ENCODE measurements around the gene PTPN4. TPM values are rescaled to one million over a fixed set of nuclear protein-coding genes. Genes with fewer than 3 reads are reported as not detected.

The PTPN4 gene
- total RNA-seq, 2 donors from 2014 or later, result 38.0 to 46.5 TPM

- no peak for ATAC-seq (replicated peaks in 1 of 2)
- Mint-ChIP-seq H3K36me3 (ENCODE audit: insufficient read depth in 2 of 2) (peaks cover 4 to 12% of the 10 kb centered on the region in 2 donors), H3K4me1 (ENCODE audit: low read depth) (peaks cover 24% of the 10 kb centered on the region), H3K9me3 (peaks cover 2% of the 10 kb centered on the region in 2 donors), H3K27me3 (ENCODE audit: low read depth) (no peaks in the 10 kb centered on the region), H3K27ac (no peak overlapping the region), H3K4me3 (no peak overlapping the region)
- no peak for DNase-seq
These were observed 49.8 kb downstream of the PTPN4 start for GRCh38 chr2:119809339-119810048.

GRCh38 chr2:119810049-119810630 is 50.4 kb downstream of the PTPN4 start:
- peaks cover 0 to under 1% of the 10 kb centered on the region in 2 donors for H3K9me3 Mint-ChIP-seq
- no peak overlapping the region for H3K4me3 Mint-ChIP-seq
- H3K4me1 Mint-ChIP-seq (ENCODE audit: low read depth), result peaks cover 24% of the 10 kb centered on the region
- DNase-seq, result no peak
- no peak for ATAC-seq (replicated peaks in 1 of 2)
- H3K27ac Mint-ChIP-seq, result no peak overlapping the region
- H3K27me3 Mint-ChIP-seq (ENCODE audit: low read depth), result no peaks in the 10 kb centered on the region
- H3K36me3 Mint-ChIP-seq (ENCODE audit: insufficient read depth in 2 of 2), result peaks cover 2 to 11% of the 10 kb centered on the region in 2 donors

GRCh38 chr2:119814216-119814615 is 54.5 kb downstream of the PTPN4 start:
- Mint-ChIP-seq H3K4me3 (no peak overlapping the region), H3K27ac (no peak overlapping the region), H3K9me3 (peaks cover 6 to 9% of the 10 kb centered on the region in 2 donors), H3K27me3 (ENCODE audit: low read depth) (no peaks in the 10 kb centered on the region), H3K36me3 (ENCODE audit: insufficient read depth in 2 of 2) (peaks cover 11 to 23% of the 10 kb centered on the region in 2 donors), H3K4me1 (ENCODE audit: low read depth) (peaks cover 9% of the 10 kb centered on the region)
- ATAC-seq (replicated peaks in 1 of 2) (no peak), DNase-seq (no peak)

- Mint-ChIP-seq H3K9me3 (peaks cover 6 to 9% of the 10 kb centered on the region in 2 donors), H3K4me3 (no peak overlapping the region), H3K27ac (no peak overlapping the region)
These were observed 59.1 kb downstream of the PTPN4 start for GRCh38 chr2:119818792-119819191.

GRCh38 chr2:119819846-119820245 is 60.1 kb downstream of the PTPN4 start:
- Mint-ChIP-seq H3K4me1 (ENCODE audit: low read depth) (peaks cover 44% of the 10 kb centered on the region), H3K4me3 (no peak overlapping the region), H3K9me3 (peaks cover 6 to 9% of the 10 kb centered on the region in 2 donors), H3K27ac (peak overlapping the region; percentile 31), H3K27me3 (ENCODE audit: low read depth) (no peaks in the 10 kb centered on the region), H3K36me3 (ENCODE audit: insufficient read depth in 2 of 2) (peaks cover 11 to 22% of the 10 kb centered on the region in 2 donors)
- ATAC-seq (replicated peaks in 1 of 2), result no peak
- DNase-seq, result no peak

More at GRCh38 chr2:119818792-119819191, 59.1 kb downstream of the PTPN4 start:
- ATAC-seq (replicated peaks in 1 of 2) (no peak), DNase-seq (no peak)
- peaks cover 11 to 22% of the 10 kb centered on the region in 2 donors for H3K36me3 Mint-ChIP-seq (ENCODE audit: insufficient read depth in 2 of 2)
- peaks cover 39% of the 10 kb centered on the region for H3K4me1 Mint-ChIP-seq (ENCODE audit: low read depth)
- H3K27me3 Mint-ChIP-seq (ENCODE audit: low read depth), result no peaks in the 10 kb centered on the region

- peaks cover 11 to 22% of the 10 kb centered on the region in 2 donors for H3K36me3 Mint-ChIP-seq (ENCODE audit: insufficient read depth in 2 of 2)
- ATAC-seq (replicated peaks in 1 of 2), result no peak
- peaks cover 6 to 9% of the 10 kb centered on the region in 2 donors for H3K9me3 Mint-ChIP-seq
- H3K27me3 Mint-ChIP-seq (ENCODE audit: low read depth), result no peaks in the 10 kb centered on the region
- H3K4me1 Mint-ChIP-seq (ENCODE audit: low read depth), result peaks cover 44% of the 10 kb centered on the region
- peak overlapping the region; percentile 31 for H3K27ac Mint-ChIP-seq
- no peak overlapping the region for H3K4me3 Mint-ChIP-seq
- DNase-seq, result no peak
These were observed 60.6 kb downstream of the PTPN4 start for GRCh38 chr2:119820275-119820674.

- Mint-ChIP-seq H3K36me3 (ENCODE audit: insufficient read depth in 2 of 2) (peaks cover 11 to 22% of the 10 kb centered on the region in 2 donors), H3K4me1 (ENCODE audit: low read depth) (peaks cover 44% of the 10 kb centered on the region), H3K27me3 (ENCODE audit: low read depth) (no peaks in the 10 kb centered on the region), H3K27ac (no peak overlapping the region), H3K9me3 (peaks cover 6 to 9% of the 10 kb centered on the region in 2 donors), H3K4me3 (no peak overlapping the region)
- DNase-seq (peak; percentile 8 to 20), ATAC-seq (replicated peaks in 1 of 2) (peak; percentile 68 to 79)
These were observed 61.5 kb downstream of the PTPN4 start for GRCh38 chr2:119821266-119821665.

GRCh38 chr2:119823734-119824334 is 64.1 kb downstream of the PTPN4 start:
- Mint-ChIP-seq H3K36me3 (ENCODE audit: insufficient read depth in 2 of 2) (peaks cover 0 to 6% of the 10 kb centered on the region in 2 donors), H3K9me3 (no peaks in the 10 kb centered on the region), H3K27ac (peak overlapping the region; percentile 52), H3K27me3 (ENCODE audit: low read depth) (no peaks in the 10 kb centered on the region), H3K4me1 (ENCODE audit: low read depth) (peaks cover 50% of the 10 kb centered on the region), H3K4me3 (peak overlapping the region in 1 of 2 donors; percentile 16)
- ATAC-seq (replicated peaks in 1 of 2), result peak in 1 of 2 donors; percentile 39
- DNase-seq, result peak; percentile 22 to 23

GRCh38 chr2:119826370-119826961 is 66.7 kb downstream of the PTPN4 start:
- Mint-ChIP-seq H3K36me3 (ENCODE audit: insufficient read depth in 2 of 2) (peaks cover 4 to 8% of the 10 kb centered on the region in 2 donors), H3K27me3 (ENCODE audit: low read depth) (no peaks in the 10 kb centered on the region), H3K4me3 (no peak overlapping the region), H3K9me3 (peaks cover 3 to 4% of the 10 kb centered on the region in 2 donors), H3K4me1 (ENCODE audit: low read depth) (peaks cover 36% of the 10 kb centered on the region), H3K27ac (no peak overlapping the region)
- DNase-seq (peak; percentile 30 to 36), ATAC-seq (replicated peaks in 1 of 2) (no peak)

GRCh38 chr2:119827866-119828507 is 68.3 kb downstream of the PTPN4 start:
- peaks cover 4 to 8% of the 10 kb centered on the region in 2 donors for H3K36me3 Mint-ChIP-seq (ENCODE audit: insufficient read depth in 2 of 2)
- H3K27ac Mint-ChIP-seq, result peak overlapping the region; percentile 4
- ATAC-seq (replicated peaks in 1 of 2) (peak; percentile 94 to 95), DNase-seq (peak; percentile 23 to 42)
- no peaks in the 10 kb centered on the region for H3K27me3 Mint-ChIP-seq (ENCODE audit: low read depth)
- no peak overlapping the region for H3K4me3 Mint-ChIP-seq
- H3K4me1 Mint-ChIP-seq (ENCODE audit: low read depth), result peaks cover 34% of the 10 kb centered on the region
- peaks cover 3 to 4% of the 10 kb centered on the region in 2 donors for H3K9me3 Mint-ChIP-seq

GRCh38 chr2:119836455-119837142 is 76.9 kb downstream of the PTPN4 start:
- Mint-ChIP-seq H3K36me3 (ENCODE audit: insufficient read depth in 2 of 2) (no peaks in the 10 kb centered on the region), H3K27me3 (ENCODE audit: low read depth) (no peaks in the 10 kb centered on the region), H3K9me3 (no peaks in the 10 kb centered on the region), H3K27ac (no peak overlapping the region), H3K4me3 (no peak overlapping the region), H3K4me1 (ENCODE audit: low read depth) (peaks cover 35% of the 10 kb centered on the region)
- DNase-seq (no peak), ATAC-seq (replicated peaks in 1 of 2) (no peak)

- Mint-ChIP-seq H3K4me1 (ENCODE audit: low read depth) (peaks cover 36% of the 10 kb centered on the region), H3K4me3 (no peak overlapping the region), H3K9me3 (no peaks in the 10 kb centered on the region), H3K27me3 (ENCODE audit: low read depth) (no peaks in the 10 kb centered on the region), H3K36me3 (ENCODE audit: insufficient read depth in 2 of 2) (no peaks in the 10 kb centered on the region), H3K27ac (no peak overlapping the region)
- ATAC-seq (replicated peaks in 1 of 2) (no peak), DNase-seq (no peak)
These were observed 77.6 kb downstream of the PTPN4 start for GRCh38 chr2:119837350-119837749.

Data from activated T-cell treated with anti-CD3 and anti-CD28 coated beads, Interleukin-2, amount 50 U/mL, for 72 hours (primary cell).